Measurements from ENCODE around the gene IL31RA.

The IL31RA gene

DNA sequence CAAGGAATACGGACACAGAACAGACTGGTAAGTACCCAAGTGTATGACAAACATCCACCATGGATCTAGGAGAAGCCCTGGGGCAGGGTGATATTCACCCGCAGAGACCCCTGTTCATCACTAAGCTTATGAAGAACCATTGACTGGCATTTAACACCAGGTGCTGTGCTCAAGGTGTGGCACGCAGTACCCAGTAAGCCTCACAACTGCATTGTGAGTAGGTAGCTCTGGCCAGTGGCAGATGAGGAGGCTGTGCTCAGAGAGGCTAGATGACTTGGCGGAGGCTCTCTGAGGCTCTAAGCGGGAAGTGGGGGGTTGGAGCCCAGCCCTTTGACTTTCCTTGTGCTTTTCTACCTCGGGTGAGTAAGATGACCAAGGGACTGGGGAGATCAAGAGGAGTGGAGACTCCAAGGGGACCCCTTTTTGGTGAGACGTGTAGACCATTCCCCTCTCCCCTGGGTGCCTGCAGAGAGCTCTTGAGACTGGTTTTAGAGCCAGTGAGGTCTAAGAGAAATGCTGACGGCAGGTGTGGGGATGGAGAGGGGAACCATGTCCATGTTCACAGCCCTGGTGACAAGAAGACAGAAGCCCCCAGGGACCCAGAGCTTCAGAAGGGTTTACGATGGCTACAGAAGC lies 72.8 kb downstream of the IL31RA start:
- H3K27ac ChIP-seq, result no peak overlapping the region
- TF ChIP-seq, protein P1, sequence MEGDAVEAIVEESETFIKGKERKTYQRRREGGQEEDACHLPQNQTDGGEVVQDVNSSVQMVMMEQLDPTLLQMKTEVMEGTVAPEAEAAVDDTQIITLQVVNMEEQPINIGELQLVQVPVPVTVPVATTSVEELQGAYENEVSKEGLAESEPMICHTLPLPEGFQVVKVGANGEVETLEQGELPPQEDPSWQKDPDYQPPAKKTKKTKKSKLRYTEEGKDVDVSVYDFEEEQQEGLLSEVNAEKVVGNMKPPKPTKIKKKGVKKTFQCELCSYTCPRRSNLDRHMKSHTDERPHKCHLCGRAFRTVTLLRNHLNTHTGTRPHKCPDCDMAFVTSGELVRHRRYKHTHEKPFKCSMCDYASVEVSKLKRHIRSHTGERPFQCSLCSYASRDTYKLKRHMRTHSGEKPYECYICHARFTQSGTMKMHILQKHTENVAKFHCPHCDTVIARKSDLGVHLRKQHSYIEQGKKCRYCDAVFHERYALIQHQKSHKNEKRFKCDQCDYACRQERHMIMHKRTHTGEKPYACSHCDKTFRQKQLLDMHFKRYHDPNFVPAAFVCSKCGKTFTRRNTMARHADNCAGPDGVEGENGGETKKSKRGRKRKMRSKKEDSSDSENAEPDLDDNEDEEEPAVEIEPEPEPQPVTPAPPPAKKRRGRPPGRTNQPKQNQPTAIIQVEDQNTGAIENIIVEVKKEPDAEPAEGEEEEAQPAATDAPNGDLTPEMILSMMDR (conservative IDR thresholded peaks at IDR 0.05), result no peak
- no peak for TF ChIP-seq ZFX (IDR thresholded peaks at IDR 0.05)

DNA sequence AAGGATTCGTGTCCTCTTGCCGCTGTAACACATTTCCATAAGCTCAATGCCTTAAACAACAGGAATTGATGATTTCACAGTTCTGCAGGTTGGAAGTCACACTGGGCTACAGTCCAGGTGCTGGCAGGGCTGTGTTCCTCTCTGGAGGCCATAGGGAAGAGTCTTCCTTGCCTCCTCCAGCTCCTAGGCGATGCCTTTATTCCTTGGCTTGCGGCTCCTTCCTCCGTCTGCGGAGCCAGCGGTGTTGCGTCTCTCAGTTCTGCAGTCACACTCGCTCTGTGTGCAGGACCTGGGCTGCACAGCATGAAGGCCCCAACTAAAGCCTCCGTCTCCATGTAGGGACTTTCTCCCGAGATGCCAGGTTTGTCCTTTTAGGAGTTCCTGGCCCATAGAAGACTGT lies 73.6 kb downstream of the IL31RA start:
- no peak for TF ChIP-seq ZFX (IDR thresholded peaks at IDR 0.05)
- H3K27ac ChIP-seq, result no peak overlapping the region

DNA sequence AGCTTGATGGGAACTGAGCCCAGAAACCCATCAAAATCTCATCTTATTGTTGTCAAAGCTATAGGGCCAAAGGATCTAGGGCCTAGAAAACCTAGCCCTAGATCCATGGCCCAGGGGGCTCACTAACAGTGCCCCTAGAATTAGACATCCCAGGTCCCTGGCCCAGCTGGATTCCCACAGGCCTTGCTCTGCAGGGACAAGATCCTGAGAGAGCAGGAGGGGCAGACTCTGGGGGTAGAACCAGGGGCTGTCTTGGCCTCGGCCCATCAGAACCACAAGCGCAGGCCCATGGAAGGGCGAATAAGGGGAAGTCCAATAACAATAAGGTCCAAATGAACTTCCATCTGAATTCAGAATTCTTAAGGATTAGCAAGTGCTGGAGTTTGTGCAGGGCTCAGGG lies 74.0 kb downstream of the IL31RA start:
- TF ChIP-seq ZFX (IDR thresholded peaks at IDR 0.05), result no peak
- TF ChIP-seq, protein P1 (conservative IDR thresholded peaks at IDR 0.05), result no peak
- no peak overlapping the region for H3K27ac ChIP-seq

DNA sequence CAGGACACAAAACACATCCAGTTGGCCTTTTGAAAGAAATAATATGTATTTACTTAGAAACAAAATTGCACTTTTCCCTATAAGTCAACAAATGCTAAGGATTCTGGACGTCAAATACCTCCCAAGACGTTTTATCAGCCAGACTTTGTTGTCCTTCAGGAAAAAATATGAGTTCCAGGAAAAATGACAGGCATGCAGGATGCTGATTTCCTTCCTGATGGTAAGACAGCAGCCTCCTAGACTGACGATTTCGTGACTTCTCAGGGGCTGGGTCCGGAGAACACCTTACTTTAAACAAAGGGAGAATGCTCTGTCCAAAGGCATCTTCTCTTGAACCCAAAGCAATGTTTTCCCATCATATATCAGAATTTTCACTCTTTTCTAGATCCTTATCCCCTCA lies 74.6 kb downstream of the IL31RA start:
- TF ChIP-seq ZFX (IDR thresholded peaks at IDR 0.05), result no peak
- TF ChIP-seq, protein P1 (conservative IDR thresholded peaks at IDR 0.05), result no peak
- H3K27ac ChIP-seq, result no peak overlapping the region

DNA sequence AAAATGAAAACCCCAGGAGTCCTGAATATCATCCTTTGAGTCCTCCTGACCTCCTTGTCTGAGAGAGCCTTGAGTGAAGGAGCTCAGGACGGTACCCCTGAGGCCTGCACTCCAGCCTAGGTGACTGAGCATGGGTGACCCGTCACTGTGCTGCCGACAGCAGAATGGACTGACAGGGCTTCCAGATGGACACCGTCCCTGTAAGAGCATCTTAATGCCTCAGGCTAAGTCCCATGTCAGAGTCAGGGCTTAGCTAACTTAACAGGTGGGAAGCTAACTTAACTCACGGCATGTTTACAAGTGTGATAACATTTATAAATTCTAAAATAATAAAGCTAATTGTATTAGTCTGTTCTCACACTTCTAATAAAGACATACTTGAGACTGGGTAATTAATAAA lies 75.3 kb downstream of the IL31RA start:
- TF ChIP-seq, protein P1 (conservative IDR thresholded peaks at IDR 0.05), result no peak
- no peak for TF ChIP-seq ZFX (IDR thresholded peaks at IDR 0.05)
- H3K27ac ChIP-seq, result no peak overlapping the region

DNA sequence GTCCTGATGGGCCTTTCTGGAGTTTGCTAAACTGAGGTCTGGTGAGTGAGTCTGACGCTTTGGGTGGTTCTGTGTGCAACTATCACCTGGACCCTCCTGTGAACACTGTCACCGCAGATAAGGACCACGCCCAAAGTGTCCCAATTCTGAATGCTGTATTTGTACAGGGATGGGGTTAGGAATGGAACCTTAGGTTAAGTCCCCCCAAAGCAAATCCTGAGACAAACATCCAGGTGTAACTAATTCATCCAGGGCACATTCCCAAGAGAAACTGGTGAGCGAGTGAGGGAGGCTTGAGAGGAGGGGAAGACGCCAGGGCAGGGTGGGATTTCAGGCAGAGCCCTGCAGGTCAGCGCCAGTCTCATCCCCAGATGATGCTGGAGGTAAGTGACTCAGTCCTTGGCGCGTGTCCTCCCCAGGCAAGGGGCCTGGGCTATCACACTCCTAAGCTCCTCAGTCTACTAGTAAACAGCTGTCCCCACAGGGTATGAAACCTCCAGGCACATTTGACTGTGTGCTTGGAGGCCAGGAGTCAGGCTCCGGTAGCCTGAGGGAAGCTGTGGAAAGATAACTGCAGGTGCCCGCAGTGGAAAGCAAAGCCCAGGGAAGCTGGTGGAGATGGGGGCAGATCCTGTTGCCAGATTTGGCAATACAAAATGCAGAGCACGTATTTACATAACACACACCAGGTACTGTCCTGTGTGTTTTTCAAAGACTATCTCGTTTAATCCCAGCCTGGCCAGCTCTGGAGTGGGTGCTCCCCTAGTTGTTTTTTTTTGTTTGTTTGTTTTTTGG lies 76.9 kb downstream of the IL31RA start:
- no peak for TF ChIP-seq ZFX (IDR thresholded peaks at IDR 0.05)
- TF ChIP-seq, protein P1 (conservative IDR thresholded peaks at IDR 0.05), result no peak
- H3K27ac ChIP-seq, result peak overlapping the region; percentile 5

DNA sequence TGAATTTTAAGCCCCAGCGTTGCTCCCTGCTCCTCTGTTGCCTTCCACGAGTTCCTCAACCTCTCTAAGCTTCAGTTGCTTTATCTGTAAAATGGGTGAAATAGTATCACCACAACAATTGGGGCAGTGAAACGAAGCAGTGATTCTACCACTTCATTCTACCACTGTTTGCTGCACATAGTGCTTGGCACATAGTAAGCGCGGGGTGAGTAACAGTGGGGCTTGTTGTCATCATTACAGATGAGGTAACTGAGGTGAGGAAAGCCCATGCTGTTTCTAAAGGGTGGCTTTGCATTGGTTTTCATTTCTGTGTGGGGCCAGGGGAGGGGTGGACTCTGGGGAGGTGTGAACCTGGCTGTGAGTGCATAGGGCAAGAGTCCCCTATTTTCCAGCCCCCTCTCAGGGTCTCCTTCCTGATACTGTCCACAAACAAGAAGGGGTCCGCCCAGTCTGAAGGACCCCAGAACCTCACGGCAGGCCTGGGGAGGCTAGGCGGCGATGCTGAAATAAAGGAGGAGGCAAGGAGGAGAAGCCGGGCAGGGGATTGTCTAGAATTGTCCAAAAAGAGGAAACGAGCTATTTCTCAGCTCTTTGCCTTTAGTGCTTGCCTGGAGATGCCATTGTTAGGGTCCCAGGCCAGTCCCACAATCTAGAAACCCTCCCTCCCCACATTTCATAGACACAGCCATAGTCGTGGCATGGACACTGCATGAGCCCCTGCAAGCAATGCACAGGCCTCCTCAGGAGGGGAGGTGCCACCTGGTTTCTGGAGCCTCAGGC lies 78.1 kb downstream of the IL31RA start:
- TF ChIP-seq ZFX (IDR thresholded peaks at IDR 0.05), result no peak
- TF ChIP-seq, protein P1 (conservative IDR thresholded peaks at IDR 0.05), result no peak

More for the DNA sequence above, 78.1 kb downstream of the IL31RA start:
- no peak overlapping the region for H3K27ac ChIP-seq

All from C4-2B (cell line).